Measurements from ENCODE around the gene WNT10A. TPM values are rescaled to one million over a fixed set of nuclear protein-coding genes. Genes with fewer than 3 reads are reported as not detected.
A peak's percentile ranks its signal among the peaks of the same experiment; 100 is the strongest.

The WNT10A gene
- total RNA-seq, 1 experiment from 2014 or later: 1.5 TPM

DNA sequence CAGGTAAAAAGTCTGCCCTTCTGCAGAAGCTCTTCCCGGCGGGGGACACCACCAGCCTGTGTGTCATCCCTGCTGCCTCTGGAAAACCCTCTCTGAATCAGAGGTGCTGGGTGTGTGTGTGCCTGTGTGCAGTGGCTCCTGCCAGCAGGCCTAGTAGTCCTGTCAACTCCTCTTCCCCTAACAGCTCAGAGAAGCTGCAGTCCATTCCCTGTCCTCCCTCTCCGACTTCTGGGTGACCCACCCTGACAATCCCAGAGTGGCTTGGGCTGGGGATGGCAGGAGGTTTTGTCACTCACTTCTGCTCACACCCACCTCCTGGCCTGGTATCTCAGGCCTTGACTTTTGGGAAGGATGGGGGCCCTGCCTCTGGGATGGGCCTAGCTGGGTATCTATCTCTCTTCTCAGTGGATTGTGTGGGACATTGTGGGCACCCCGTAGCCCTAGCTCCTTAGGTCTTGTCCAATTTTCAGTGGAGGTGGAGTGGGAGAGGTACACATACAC, 2.3 kb downstream of the WNT10A start:
- Histone ChIP-seq H3K27ac (ENCODE audit: low read depth, low read length) (no peak overlapping the region), H3K9me3 (ENCODE audit: control insufficient read depth in 1 of 2, insufficient read depth in 1 of 2, low read depth in 1 of 2, low read length in 2 of 2) (no peaks in the 10 kb centered on the region), H3K79me2 (ENCODE audit: insufficient read depth, low read length) (no peaks in the 10 kb centered on the region), H3K4me1 (ENCODE audit: control insufficient read depth in 1 of 2, insufficient read depth in 2 of 2, low read length in 2 of 2) (peaks cover 19 to 30% of the 10 kb centered on the region in 2 experiments), H4K20me1 (ENCODE audit: insufficient read depth) (no peaks in the 10 kb centered on the region), H3K4me2 (ENCODE audit: low read length) (peak overlapping the region; percentile 65), H3K27me3 (ENCODE audit: insufficient read depth, low read length) (no peaks in the 10 kb centered on the region), H3K4me3 (replicated peaks in 1 of 2; ENCODE audit: low read depth in 1 of 2, low read length in 2 of 2) (peak overlapping the region in 1 of 2 experiments; percentile 20; a peak in 1 of 4 replicates), H2AFZ (ENCODE audit: low read depth, low read length, poor library complexity, severe bottlenecking) (peak overlapping the region; percentile 74), H3K9me2 (ENCODE audit: insufficient read depth) (no peaks in the 10 kb centered on the region), H3K36me3 (ENCODE audit: control insufficient read depth in 1 of 2, insufficient read depth in 2 of 2, low read length in 2 of 2) (no peaks in the 10 kb centered on the region), H3K9ac (ENCODE audit: low read length) (no peak overlapping the region; the same call in 1 of the 2 replicates)
- no peak for DNase-seq (ENCODE audit: low read depth, low spot score)
- BruUV-seq (replicated peaks): no TSS peak
- ATAC-seq: peak; percentile 18
- intact Hi-C loops (cut with micrococcal nuclease): no loop called here
- no peak for TF ChIP-seq CTCF (IDR thresholded peaks at IDR 0.05 in 2 of 3, conservative IDR thresholded peaks at IDR 0.05 in 1 of 3; ENCODE audit: borderline replicate concordance in 1 of 3, insufficient read depth in 1 of 3, low read depth in 2 of 3, low read length in 2 of 3)
- ChIA-PET POLR2A (no interaction called here), CTCF (interaction anchor here (15.1 kb wide), 1 partner anchor 12 kb away, joined by 278 read pairs; no protein-coding TSS in a partner anchor), RAD21 (ENCODE audit: low non-redundant PET in 1 of 2, low total read pairs in 2 of 2, uncharacterized antibody in 2 of 2, unreplicated experiment in 2 of 2) (no interaction called here)

DNA sequence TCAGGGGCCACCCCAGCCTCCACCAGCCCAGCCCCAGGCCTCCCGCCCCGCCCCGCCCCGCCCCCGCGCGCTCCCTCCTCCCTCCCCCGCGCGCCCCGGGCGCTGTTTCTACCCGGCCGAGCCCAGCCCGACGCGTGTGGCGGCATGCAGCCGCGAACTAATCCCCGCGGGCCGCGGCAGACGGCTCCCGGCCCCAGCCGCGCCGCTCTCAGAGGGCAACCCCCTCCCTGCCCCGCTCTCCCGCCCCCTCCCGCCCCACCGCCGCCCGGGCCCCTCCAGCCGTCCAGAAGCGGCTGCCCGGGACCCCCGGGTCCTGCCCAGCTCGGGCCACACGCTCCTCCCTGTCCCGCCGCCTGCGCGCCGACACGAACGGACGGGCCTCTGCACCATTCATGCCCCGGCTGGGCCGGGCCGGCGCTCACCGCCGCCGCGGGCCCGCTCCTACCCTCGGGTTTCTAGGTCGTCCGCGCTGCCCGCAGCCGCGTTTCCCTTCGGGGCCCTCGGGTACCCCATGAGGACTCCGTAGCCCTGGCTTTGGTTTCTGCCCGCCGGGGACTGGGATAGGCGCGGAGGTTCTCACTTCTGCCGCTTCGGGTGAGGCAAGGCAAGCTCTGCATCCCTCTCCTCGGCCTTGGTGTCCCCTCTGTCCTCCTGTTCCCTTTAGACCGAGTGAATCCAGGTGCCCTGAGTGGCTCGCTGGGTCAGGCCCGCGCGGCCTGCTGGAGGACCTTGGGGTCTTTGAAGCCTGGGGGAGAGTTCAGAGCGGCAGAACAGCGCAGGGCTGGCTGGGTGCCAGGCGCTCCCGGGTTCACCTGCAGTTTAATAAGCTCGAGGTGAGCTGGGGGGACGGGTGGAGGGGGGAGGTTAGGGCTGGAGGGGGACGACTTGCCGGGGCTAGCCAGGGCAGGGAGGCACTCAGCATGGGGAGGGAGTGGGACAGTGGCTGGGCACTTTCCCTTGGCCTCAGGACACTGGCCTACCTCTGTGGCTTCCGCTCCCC, 3.1 kb downstream of the WNT10A start:
- H3K9me3 ChIP-seq (ENCODE audit: control insufficient read depth in 1 of 2, insufficient read depth in 1 of 2, low read depth in 1 of 2, low read length in 2 of 2): no peaks in the 10 kb centered on the region
- H3K4me2 ChIP-seq (ENCODE audit: low read length): peak overlapping the region; percentile 97
- H4K20me1 ChIP-seq (ENCODE audit: insufficient read depth): no peaks in the 10 kb centered on the region
- no peaks in the 10 kb centered on the region for H3K79me2 ChIP-seq (ENCODE audit: insufficient read depth, low read length)
- POLR2A ChIA-PET: interaction anchor here (0.8 kb wide), 1 partner anchor 9 kb away, joined by 3 read pairs; no protein-coding TSS in a partner anchor
- no peaks in the 10 kb centered on the region for H3K9me2 ChIP-seq (ENCODE audit: insufficient read depth)
- peaks cover 19 to 30% of the 10 kb centered on the region in 2 experiments for H3K4me1 ChIP-seq (ENCODE audit: control insufficient read depth in 1 of 2, insufficient read depth in 2 of 2, low read length in 2 of 2)
- RAD21 ChIA-PET (ENCODE audit: low non-redundant PET in 1 of 2, low total read pairs in 2 of 2, uncharacterized antibody in 2 of 2, unreplicated experiment in 2 of 2): no interaction called here
- peak overlapping the region; percentile 69 for H3K9ac ChIP-seq (ENCODE audit: low read length)
- BruUV-seq (replicated peaks): no TSS peak
- TF ChIP-seq ZFX (IDR thresholded peaks at IDR 0.05): peak; percentile 41
- TF ChIP-seq EGR1 (IDR thresholded peaks at IDR 0.05; ENCODE audit: low read depth): peak; percentile 64; the same call in 1 of the 2 replicates
- no peak for TF ChIP-seq POLR2A (IDR thresholded peaks at IDR 0.05; ENCODE audit: borderline replicate concordance, extremely low read depth, insufficient read depth, insufficient read length)
- TF ChIP-seq POLR2AphosphoS5 (IDR thresholded peaks at IDR 0.05; ENCODE audit: low read depth, low read length): peak; percentile 63
- no peak for TF ChIP-seq TCF7L2 (IDR thresholded peaks at IDR 0.05; ENCODE audit: borderline replicate concordance, extremely low read depth, insufficient read depth, insufficient read length)
- TF ChIP-seq, protein P1, sequence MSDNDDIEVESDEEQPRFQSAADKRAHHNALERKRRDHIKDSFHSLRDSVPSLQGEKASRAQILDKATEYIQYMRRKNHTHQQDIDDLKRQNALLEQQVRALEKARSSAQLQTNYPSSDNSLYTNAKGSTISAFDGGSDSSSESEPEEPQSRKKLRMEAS (IDR thresholded peaks at IDR 0.05): peak; percentile 29; the same call in 1 of the 2 replicates
- TF ChIP-seq SRF (IDR thresholded peaks at IDR 0.05; ENCODE audit: low read depth): no peak
- H3K4me3 ChIP-seq (replicated peaks in 1 of 2; ENCODE audit: low read depth in 1 of 2, low read length in 2 of 2): peak overlapping the region; percentile 49 to 63
- no peak for DNase-seq (ENCODE audit: low read depth, low spot score)
- ATAC-seq: peak; percentile 73
- peak overlapping the region; percentile 58; the same call in 1 of the 2 replicates for H3K27ac ChIP-seq (ENCODE audit: low read depth, low read length)
- intact Hi-C loops (cut with micrococcal nuclease): no loop called here
- H2AFZ ChIP-seq (ENCODE audit: low read depth, low read length, poor library complexity, severe bottlenecking): no peak overlapping the region
- no peaks in the 10 kb centered on the region for H3K36me3 ChIP-seq (ENCODE audit: control insufficient read depth in 1 of 2, insufficient read depth in 2 of 2, low read length in 2 of 2)
- H3K27me3 ChIP-seq (ENCODE audit: insufficient read depth, low read length): no peaks in the 10 kb centered on the region
- CTCF ChIA-PET: interaction anchor here (1.2 to 15.1 kb wide), 2 partner anchors 11 to 96 kb away, joined by 4 to 278 read pairs; no protein-coding TSS in a partner anchor
